ENCODE results near the gene SLC25A19.

DNA sequence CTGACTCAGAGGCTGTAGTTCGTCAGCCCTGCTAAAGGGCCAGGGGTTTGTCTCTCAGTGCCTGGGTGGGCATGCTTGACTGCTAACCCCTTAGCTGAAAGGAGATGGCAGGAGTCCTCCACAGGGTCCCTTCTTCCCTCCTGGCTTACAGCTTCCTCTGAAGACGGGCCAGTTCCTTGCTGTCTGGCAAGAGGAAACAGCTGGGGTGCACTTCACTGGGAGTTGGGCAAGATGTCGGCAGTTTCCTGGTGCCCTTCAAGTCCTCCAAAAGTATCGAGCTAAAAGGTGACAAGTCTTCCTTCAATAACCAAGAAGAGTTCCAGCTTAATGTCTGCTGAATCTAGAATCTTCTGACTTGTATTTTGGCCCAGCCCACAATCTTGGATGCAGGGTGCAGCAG lies 60.4 kb downstream of the SLC25A19 start:
- TF ChIP-seq, protein P1, sequence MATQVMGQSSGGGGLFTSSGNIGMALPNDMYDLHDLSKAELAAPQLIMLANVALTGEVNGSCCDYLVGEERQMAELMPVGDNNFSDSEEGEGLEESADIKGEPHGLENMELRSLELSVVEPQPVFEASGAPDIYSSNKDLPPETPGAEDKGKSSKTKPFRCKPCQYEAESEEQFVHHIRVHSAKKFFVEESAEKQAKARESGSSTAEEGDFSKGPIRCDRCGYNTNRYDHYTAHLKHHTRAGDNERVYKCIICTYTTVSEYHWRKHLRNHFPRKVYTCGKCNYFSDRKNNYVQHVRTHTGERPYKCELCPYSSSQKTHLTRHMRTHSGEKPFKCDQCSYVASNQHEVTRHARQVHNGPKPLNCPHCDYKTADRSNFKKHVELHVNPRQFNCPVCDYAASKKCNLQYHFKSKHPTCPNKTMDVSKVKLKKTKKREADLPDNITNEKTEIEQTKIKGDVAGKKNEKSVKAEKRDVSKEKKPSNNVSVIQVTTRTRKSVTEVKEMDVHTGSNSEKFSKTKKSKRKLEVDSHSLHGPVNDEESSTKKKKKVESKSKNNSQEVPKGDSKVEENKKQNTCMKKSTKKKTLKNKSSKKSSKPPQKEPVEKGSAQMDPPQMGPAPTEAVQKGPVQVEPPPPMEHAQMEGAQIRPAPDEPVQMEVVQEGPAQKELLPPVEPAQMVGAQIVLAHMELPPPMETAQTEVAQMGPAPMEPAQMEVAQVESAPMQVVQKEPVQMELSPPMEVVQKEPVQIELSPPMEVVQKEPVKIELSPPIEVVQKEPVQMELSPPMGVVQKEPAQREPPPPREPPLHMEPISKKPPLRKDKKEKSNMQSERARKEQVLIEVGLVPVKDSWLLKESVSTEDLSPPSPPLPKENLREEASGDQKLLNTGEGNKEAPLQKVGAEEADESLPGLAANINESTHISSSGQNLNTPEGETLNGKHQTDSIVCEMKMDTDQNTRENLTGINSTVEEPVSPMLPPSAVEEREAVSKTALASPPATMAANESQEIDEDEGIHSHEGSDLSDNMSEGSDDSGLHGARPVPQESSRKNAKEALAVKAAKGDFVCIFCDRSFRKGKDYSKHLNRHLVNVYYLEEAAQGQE (IDR thresholded peaks at IDR 0.05; ENCODE audit: low read depth, low read length), result no peak
- TF ChIP-seq FOXJ3 (CRISPR knock-in tag; IDR thresholded peaks at IDR 0.05) (no peak), GATA2 (CRISPR knock-in tag; IDR thresholded peaks at IDR 0.05) (no peak), JUND (IDR thresholded peaks at IDR 0.05) (no peak)
- TF ChIP-seq, protein P2, sequence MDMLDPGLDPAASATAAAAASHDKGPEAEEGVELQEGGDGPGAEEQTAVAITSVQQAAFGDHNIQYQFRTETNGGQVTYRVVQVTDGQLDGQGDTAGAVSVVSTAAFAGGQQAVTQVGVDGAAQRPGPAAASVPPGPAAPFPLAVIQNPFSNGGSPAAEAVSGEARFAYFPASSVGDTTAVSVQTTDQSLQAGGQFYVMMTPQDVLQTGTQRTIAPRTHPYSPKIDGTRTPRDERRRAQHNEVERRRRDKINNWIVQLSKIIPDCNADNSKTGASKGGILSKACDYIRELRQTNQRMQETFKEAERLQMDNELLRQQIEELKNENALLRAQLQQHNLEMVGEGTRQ (IDR thresholded peaks at IDR 0.05; ENCODE audit: borderline replicate concordance, low read depth, low read length), result no peak

Measured in SK-N-SH (cell line).